NB4 (cell line): Measurements from ENCODE around the gene BAK1.

Experiments used
- CTCF ChIP-seq: IDR thresholded peaks from one replicate; pipeline ENCODE4 v1.5.1; 2012; ENCODE audit warnings: low read depth, low read length
- MYC ChIP-seq: IDR thresholded peaks from 2 replicates; pipeline ENCODE4 v1.6.1; 2011; ENCODE audit warnings: low read depth, low read length

DNA sequence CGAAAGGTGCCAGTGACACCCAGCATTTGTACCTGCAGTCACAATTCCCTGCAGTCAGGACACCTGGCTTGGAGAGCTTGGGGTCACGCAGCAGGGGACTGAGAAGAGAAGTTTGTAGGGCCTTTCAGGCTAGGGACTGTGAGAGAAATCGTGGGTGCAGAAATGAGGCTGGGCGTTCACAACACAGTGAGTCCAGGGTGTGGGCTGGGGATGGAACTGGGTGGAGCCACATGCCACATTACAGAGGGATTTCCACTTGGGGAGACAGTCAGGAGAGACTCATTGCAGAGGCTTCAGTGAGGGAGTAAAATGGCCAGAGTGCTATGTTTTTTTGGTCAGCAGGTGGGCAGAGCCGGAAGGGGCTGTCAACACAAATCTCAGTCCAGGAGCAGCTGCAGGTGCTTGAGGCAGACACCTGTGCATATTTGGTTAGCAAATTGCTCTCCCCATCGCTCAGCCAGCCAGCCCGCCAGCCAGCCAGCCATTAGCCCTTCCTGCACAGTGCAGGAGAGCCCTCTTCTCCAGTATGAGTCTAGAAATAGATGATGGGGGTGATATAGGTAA lies 48.4 kb upstream of the BAK1 start:
- TF ChIP-seq CTCF (no peak), MYC (no peak)
